Natural killer cell (primary cell): ENCODE data around the gene TBX15. TPM values are rescaled to one million over a fixed set of nuclear protein-coding genes. Genes with fewer than 3 reads are reported as not detected.

Source experiments
- ATAC-seq, 3 donors: fragments of 150-1000 bp in 2 of 3; fragments of 200-7000 bp in 1 of 3; cut with Tn5 transposase; 1 replicate in 1 of 3; 2 replicates in 2 of 3; pipeline ENCODE4 v1.10.0; 2021; ENCODE audit warnings: mild to moderate bottlenecking in 2 of 3, moderate library complexity in 2 of 3
- DNase-seq, 2 donors: peaks; one replicate each; pipeline versions ENCODE4 v3.0.0 to v3.0.0-alpha.2; 2013 to 2021; ENCODE audit warnings: mixed read lengths in 1 of 2
- H3K27ac ChIP-seq: one replicate; pipeline ENCODE4 v1.5.1; 2013; ENCODE audit warnings: mild to moderate bottlenecking, low read length
- H3K27me3 ChIP-seq: one replicate; pipeline ENCODE4 v1.6.1; 2013; ENCODE audit warnings: low read length; ENCODE audit not compliant: control insufficient read depth, insufficient read depth
- H3K36me3 ChIP-seq: one replicate; pipeline ENCODE4 v1.6.1; 2013; ENCODE audit warnings: low read length; ENCODE audit not compliant: control insufficient read depth, insufficient read depth
- H3K4me1 ChIP-seq: one replicate; pipeline ENCODE4 v1.6.1; 2013; ENCODE audit warnings: low read length; ENCODE audit not compliant: control insufficient read depth, insufficient read depth
- H3K4me3 ChIP-seq: one replicate; pipeline ENCODE4 v1.5.1; 2013; ENCODE audit warnings: low read length
- H3K9me3 ChIP-seq: one replicate; pipeline ENCODE4 v1.6.1; 2013; ENCODE audit warnings: low read length; ENCODE audit not compliant: control insufficient read depth, insufficient read depth
- H3K27ac Mint-ChIP-seq, 2 donors: one replicate each; pipeline ENCODE4 v1.8.0; 2022; ENCODE audit warnings: mild to moderate bottlenecking in 2 of 2, mixed read lengths in 2 of 2, moderate library complexity in 1 of 2
- H3K27me3 Mint-ChIP-seq, 2 donors: one replicate each; pipeline ENCODE4 v1.8.0; 2022; ENCODE audit warnings: low read depth in 2 of 2, mixed read lengths in 2 of 2
- H3K36me3 Mint-ChIP-seq: one replicate; pipeline ENCODE4 v1.8.0; 2022; ENCODE audit warnings: mixed read lengths
- H3K4me1 Mint-ChIP-seq, 2 donors: one replicate each; pipeline ENCODE4 v1.8.0; 2022; ENCODE audit warnings: mixed read lengths in 2 of 2
- H3K4me3 Mint-ChIP-seq: one replicate; pipeline ENCODE4 v1.8.0; 2022; ENCODE audit warnings: mild to moderate bottlenecking, moderate library complexity, mixed read lengths
- H3K9me3 Mint-ChIP-seq, 2 donors: one replicate each; pipeline ENCODE4 v1.8.0; 2022; ENCODE audit warnings: mixed read lengths in 2 of 2
- WGBS: methylation state at CpG from one replicate; pipeline ENCODE4 v1.1.7; 2013; ENCODE audit warnings: missing lambda C conversion rate; ENCODE audit not compliant: insufficient coverage; 5-methylcytosine and 5-hydroxymethylcytosine counted together
- intact Hi-C: fragments of 100-400 bp; cut with micrococcal nuclease; formaldehyde crosslinking; loops from one replicate; pipeline ENCODE4 v1.14.2; 2022
- total RNA-seq, 4 donors: library from RNA; stranded (reverse); fragments of 120-200 nt in 1 of 4; gene quantifications; one replicate each; pipeline versions ENCODE4 v1.2.3 to v1.2.4, GENCODE V29; 2013 to 2022
- TF ChIP-seq, protein P1 (sequence below): fragments of 200-600 bp; IDR thresholded peaks from one replicate; pipeline ENCODE4 v1.8.0; 2022; ENCODE audit warnings: antibody characterized with exemption

The TBX15 gene
- total RNA-seq, 3 donors from 2014 or later (not counting 1 experiment from before 2014, with no cell fraction given) = not detected

- Mint-ChIP-seq H3K27me3 (no peaks in the 10 kb centered on the region), H3K27ac (no peak overlapping the region), H3K9me3 (peaks cover 3 to 5% of the 10 kb centered on the region in 2 donors), H3K4me1 (no peaks in the 10 kb centered on the region), H3K36me3 (no peaks in the 10 kb centered on the region), H3K4me3 (no peak overlapping the region)
- no peak for ATAC-seq
- H3K4me3 ChIP-seq = no peak overlapping the region
- no peaks in the 10 kb centered on the region for H3K4me1 ChIP-seq
- H3K9me3 ChIP-seq = no peaks in the 10 kb centered on the region
- no peaks in the 10 kb centered on the region for H3K36me3 ChIP-seq
- TF ChIP-seq, protein P1, sequence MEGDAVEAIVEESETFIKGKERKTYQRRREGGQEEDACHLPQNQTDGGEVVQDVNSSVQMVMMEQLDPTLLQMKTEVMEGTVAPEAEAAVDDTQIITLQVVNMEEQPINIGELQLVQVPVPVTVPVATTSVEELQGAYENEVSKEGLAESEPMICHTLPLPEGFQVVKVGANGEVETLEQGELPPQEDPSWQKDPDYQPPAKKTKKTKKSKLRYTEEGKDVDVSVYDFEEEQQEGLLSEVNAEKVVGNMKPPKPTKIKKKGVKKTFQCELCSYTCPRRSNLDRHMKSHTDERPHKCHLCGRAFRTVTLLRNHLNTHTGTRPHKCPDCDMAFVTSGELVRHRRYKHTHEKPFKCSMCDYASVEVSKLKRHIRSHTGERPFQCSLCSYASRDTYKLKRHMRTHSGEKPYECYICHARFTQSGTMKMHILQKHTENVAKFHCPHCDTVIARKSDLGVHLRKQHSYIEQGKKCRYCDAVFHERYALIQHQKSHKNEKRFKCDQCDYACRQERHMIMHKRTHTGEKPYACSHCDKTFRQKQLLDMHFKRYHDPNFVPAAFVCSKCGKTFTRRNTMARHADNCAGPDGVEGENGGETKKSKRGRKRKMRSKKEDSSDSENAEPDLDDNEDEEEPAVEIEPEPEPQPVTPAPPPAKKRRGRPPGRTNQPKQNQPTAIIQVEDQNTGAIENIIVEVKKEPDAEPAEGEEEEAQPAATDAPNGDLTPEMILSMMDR = no peak
- DNase-seq = no peak
- H3K27ac ChIP-seq = no peak overlapping the region
- H3K27me3 ChIP-seq = no peaks in the 10 kb centered on the region
- 50% methylated on average over 2 of the region's 3 CpGs for WGBS
- intact Hi-C loops = no loop called here
Measured at GRCh38 chr1:118940957-118941356, 47.2 kb downstream of the TBX15 start.

- H3K27me3 Mint-ChIP-seq = no peaks in the 10 kb centered on the region
- H3K36me3 Mint-ChIP-seq = no peaks in the 10 kb centered on the region
- H3K27ac Mint-ChIP-seq = no peak overlapping the region
- no peaks in the 10 kb centered on the region for H3K27me3 ChIP-seq
- DNase-seq (no peak), ATAC-seq (no peak)
- no peaks in the 10 kb centered on the region for H3K9me3 ChIP-seq
- no peak overlapping the region for H3K27ac ChIP-seq
- H3K4me1 ChIP-seq = no peaks in the 10 kb centered on the region
- no peak overlapping the region for H3K4me3 Mint-ChIP-seq
- intact Hi-C loops = no loop called here
- WGBS = 6% methylated on average over 2 of the region's 4 CpGs
- no peaks in the 10 kb centered on the region for H3K4me1 Mint-ChIP-seq
- no peak overlapping the region for H3K4me3 ChIP-seq
- TF ChIP-seq, protein P1 = no peak
- peaks cover 5 to 10% of the 10 kb centered on the region in 2 donors for H3K9me3 Mint-ChIP-seq
- no peaks in the 10 kb centered on the region for H3K36me3 ChIP-seq
Measured at GRCh38 chr1:118937413-118938072, 50.6 kb downstream of the TBX15 start.

DNA sequence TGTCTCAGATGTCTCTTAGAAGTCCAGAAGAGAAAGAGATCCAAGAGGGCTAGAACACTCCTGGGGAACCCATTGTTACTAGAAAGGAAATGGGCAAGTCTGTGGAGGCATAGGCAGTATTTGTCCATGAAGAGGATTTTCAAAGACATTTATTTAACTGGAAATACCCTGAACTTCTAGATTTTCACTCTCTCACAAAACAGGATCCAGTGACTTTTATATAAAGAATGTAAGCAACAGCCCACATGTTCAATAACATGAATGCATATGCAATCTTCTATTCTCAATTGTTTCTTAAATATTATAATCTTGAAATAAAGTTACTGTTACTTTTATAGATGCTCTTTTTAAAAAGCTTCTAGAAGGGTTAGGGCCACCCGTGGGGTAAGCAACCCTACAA is 53.4 kb downstream of the TBX15 start:
- TF ChIP-seq, protein P1 = no peak
- no peaks in the 10 kb centered on the region for H3K4me1 Mint-ChIP-seq
- no peak overlapping the region for H3K27ac ChIP-seq
- H3K27ac Mint-ChIP-seq = no peak overlapping the region
- ATAC-seq = no peak
- H3K4me1 ChIP-seq = no peaks in the 10 kb centered on the region
- no peaks in the 10 kb centered on the region for H3K9me3 ChIP-seq
- no peak for DNase-seq
- H3K36me3 ChIP-seq = no peaks in the 10 kb centered on the region
- peaks cover 5 to 10% of the 10 kb centered on the region in 2 donors for H3K9me3 Mint-ChIP-seq
- no peaks in the 10 kb centered on the region for H3K27me3 Mint-ChIP-seq
- no peak overlapping the region for H3K4me3 ChIP-seq
- WGBS = no CpG with 5 or more reads among the region's 1 CpG
- no peaks in the 10 kb centered on the region for H3K27me3 ChIP-seq
- no peaks in the 10 kb centered on the region for H3K36me3 Mint-ChIP-seq
- H3K4me3 Mint-ChIP-seq = no peak overlapping the region
- intact Hi-C loops = no loop called here
